Measurements from ENCODE around the gene CSE1L.
A peak's percentile ranks its signal among the peaks of the same experiment; 100 is the strongest.

- TF ChIP-seq PKNOX1 (IDR thresholded peaks at IDR 0.05) (peak; percentile 98), LEF1 (IDR thresholded peaks at IDR 0.05; ENCODE audit: borderline replicate concordance) (no peak), TARDBP (IDR thresholded peaks at IDR 0.05) (no peak), HDGF (IDR thresholded peaks at IDR 0.05; ENCODE audit: borderline replicate concordance) (no peak), FOXA1 (IDR thresholded peaks at IDR 0.05) (no peak), FOXM1 (IDR thresholded peaks at IDR 0.05; ENCODE audit: borderline replicate concordance) (no peak), BHLHE40 (IDR thresholded peaks at IDR 0.05; ENCODE audit: borderline replicate concordance) (no peak)
These were observed at the start of gene CSE1L for GRCh38 chr20:49046087-49046900.

Data from HEK293T (cell line).